PC-9 (cell line): ENCODE measurements around the gene RNH1.

Experiments used
- EZH2 ChIP-seq: fragments of 200-600 bp; sonication (generic); IDR thresholded peaks from 2 replicates; pipeline ENCODE4 v1.8.0; 2017; ENCODE audit warnings: antibody characterized with exemption, low read depth
- TF ChIP-seq, protein P1 (sequence below): fragments of 200-600 bp; sonication (generic); conservative IDR thresholded peaks from 2 replicates; pipeline ENCODE4 v1.6.1; 2017; ENCODE audit warnings: mixed run types, antibody characterized with exemption, mild to moderate bottlenecking, moderate library complexity

DNA sequence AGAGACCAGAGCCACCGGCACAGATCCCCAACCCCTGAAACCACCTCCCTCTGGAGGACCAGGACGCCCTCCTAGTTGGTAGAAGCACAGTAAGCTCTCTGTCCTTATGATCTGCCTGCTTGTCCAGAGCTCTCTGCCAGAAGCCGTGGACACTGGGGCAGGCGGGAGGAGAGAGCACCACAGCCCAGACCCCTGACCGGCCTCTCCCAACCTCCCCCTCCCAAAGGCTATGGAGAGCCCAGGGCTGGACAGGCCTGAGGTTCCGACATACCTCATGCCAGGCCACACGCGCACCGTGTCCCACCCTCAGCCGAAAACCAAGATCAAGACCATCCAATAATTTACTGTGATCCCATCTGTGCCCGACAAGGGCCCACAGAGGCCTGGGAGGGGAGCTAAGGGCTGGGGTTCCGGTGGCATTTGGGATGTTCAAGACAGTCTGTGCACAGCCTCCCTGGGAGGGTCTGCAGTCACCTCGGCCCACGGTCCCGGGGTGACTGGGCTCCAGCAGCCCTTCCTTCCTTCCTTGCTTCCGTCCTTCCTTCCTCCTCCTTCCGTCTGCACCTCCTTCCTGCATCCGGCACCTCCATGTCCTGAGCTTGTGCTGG, 25.0 kb upstream of the RNH1 start:
- TF ChIP-seq, protein P1, sequence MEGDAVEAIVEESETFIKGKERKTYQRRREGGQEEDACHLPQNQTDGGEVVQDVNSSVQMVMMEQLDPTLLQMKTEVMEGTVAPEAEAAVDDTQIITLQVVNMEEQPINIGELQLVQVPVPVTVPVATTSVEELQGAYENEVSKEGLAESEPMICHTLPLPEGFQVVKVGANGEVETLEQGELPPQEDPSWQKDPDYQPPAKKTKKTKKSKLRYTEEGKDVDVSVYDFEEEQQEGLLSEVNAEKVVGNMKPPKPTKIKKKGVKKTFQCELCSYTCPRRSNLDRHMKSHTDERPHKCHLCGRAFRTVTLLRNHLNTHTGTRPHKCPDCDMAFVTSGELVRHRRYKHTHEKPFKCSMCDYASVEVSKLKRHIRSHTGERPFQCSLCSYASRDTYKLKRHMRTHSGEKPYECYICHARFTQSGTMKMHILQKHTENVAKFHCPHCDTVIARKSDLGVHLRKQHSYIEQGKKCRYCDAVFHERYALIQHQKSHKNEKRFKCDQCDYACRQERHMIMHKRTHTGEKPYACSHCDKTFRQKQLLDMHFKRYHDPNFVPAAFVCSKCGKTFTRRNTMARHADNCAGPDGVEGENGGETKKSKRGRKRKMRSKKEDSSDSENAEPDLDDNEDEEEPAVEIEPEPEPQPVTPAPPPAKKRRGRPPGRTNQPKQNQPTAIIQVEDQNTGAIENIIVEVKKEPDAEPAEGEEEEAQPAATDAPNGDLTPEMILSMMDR: no peak
- no peak for TF ChIP-seq EZH2
